HG03025 (cell line): ENCODE data around the gene DCC.

Source experiments
- ATAC-seq: cut with Tn5 transposase; IDR thresholded peaks from one replicate; pipeline ENCODE4 v1.9.1; 2021; ENCODE audit warnings: mild to moderate bottlenecking, moderate library complexity; ENCODE audit not compliant: unreplicated experiment, low FRiP score

DCC gene

DNA sequence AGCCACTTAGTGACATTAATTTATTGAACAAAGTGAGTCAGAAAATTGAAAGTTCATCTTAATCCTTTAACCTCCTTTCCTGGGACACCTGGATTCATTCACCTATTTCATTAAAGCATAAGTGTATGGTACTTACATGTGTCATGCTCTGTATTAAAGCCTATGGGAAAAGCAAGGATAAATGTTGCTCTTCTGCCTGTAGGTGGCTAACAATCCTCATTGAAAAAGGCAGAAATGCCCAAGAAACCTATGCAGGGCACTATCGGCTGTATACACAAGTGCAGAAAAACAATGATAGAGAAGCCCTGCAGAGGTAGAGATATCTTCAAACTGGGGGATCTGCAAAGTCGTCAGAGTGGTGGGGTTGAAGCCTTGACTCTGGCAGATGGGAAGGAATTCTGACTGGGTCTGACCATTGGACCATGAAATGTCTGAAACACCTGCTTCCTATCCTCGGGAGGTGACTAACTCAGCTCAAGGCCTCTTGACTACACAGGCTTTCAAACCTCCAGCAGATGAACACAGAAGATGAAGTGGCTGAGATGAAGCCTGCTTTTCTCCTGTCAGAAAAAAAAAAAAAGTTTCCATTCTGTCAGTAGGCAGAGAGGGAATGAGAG, 83.1 kb downstream of the DCC start:
- no peak for ATAC-seq

DNA sequence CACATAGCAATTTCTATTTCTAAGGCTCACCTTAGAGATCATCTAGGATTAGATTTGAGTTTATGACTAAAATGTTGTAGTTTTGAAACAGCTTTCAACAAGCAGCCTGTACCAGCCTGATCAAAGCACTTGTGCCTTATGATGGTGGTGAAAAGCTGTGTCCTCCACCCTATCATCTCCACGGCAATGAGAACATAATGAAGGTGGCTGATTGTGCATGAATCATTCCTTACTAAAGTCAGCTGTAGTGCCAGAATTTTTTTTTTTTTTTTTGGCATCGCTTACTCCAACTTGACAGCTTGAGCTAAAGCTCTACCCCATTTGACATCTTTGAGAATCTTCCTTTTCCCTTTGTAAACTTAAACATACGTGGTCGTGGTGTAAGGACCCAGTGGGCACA, 86.0 kb downstream of the DCC start:
- no peak for ATAC-seq

DNA sequence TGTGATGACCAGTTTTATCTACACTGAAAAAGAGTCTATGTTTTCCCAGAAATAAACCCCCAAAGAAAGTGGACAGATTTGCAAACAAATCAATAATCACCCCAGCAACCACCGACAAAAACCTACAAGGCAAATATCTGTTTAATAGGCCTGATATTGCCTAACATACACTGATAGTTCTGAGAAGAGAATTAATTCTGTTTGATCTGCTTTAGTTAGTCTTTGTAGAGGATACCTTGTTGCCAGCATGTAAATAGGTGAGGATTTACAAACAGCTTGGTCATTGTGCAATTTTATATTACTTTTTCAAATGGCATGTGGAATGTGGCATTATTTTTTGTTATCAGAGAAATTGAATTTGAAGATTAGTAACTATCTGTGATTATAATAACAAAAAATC, 86.5 kb downstream of the DCC start:
- ATAC-seq: no peak

DNA sequence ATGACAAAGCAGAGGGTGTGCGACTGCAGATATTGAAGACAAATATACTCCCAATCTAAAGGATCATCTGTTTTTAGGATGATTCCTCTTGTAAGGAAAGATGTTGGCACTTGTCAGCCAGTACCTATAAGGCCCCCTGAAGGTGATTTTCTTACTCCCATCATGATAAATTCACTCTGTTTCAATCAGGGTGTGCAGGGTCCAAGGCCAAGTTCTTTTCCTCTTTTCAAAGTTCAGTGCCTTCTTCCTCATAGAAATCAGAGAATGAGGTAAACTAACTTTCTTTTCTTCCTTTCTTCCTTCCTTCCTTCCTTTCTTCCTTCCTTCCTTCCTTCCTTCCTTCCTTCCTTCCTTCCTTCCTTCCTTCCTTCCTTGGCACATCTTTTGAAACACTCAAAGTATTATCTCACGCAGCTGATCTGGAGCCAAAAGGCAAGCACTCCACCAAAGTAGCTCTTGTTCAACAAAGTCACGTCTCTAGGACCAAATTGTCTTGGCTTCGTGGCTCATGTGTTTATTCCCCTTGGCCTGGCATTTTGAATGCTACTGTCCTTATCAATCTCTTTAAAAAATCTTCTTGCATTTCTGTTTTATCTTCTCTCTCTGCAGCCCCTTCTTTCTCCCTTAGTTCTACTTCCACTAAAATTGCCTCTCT, 87.7 kb downstream of the DCC start:
- no peak for ATAC-seq

DNA sequence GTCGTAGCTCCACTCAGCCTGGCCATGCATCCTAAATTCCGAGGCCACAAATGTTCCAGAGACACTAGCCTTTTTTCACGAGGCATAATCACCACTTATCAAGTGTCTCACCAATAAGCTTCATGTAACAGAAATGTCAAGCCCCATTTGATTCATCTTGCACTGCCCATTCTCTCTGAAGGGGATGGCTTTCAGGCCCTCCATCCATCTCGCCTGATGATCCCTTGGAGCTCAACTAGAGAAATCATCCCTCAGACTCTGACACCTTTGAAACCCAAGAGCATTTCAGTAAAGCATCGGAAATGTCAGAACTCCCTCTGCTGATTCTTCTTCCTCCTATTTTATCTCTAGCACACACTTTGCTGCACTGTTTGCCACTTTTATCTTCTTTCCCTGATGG, 91.7 kb downstream of the DCC start:
- no peak for ATAC-seq

DNA sequence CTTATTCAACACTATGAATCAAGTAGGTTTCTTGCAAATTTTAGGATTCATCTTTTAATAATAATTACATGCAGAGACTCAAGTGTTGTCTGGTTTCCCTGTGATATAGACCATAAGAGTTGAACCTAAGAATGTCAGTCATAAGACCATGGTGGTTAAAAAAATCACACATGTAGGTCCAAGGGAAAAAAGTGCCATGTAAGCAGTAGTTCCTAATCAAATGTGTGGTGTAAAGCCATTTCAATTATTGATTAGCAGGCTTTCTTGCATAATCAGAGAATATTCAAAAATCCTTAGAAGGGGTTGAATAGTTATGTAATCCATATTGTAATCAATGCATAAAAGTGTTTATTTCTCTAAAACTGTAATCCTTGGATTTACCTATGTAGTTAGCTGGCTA, 93.8 kb downstream of the DCC start:
- no peak for ATAC-seq

DNA sequence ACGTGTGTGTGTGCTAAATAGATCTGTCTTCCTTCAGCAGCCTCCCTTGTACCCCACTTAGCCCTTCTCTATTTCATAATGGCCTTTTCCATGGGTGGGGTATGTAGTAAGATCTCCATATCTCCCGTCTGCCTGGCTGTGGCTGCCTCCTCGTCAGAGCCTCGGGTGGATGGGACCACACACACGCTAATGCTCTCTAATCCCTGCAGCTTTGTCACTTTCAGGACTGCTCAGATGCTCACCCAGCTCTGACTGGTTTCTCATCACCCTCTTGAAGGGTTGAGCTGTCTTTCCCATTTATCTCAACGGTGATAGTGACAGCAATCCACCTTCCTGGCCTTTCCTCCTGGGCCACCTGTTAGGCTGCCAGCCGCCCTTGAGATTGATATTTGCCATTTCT, 95.3 kb downstream of the DCC start:
- ATAC-seq: no peak

DNA sequence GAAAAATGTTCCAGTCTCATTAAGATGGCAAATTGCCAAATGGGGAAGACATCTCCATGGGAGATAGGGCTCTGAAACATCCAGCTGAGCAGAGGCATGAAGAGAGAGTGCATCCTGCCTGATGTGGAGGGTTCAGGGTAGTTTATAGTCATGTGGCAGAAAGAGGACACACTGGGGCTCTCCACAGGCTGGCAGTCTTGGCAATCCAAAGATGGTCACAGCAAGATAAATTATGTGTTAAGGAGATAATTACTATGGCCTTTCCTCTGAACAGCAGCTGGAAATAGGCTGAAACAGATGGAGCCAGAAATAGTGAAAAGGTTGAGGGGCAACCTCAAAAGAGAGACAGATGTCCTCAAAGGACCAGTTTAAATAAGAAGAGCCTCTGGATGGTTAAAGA, 97.2 kb downstream of the DCC start:
- no peak for ATAC-seq

DNA sequence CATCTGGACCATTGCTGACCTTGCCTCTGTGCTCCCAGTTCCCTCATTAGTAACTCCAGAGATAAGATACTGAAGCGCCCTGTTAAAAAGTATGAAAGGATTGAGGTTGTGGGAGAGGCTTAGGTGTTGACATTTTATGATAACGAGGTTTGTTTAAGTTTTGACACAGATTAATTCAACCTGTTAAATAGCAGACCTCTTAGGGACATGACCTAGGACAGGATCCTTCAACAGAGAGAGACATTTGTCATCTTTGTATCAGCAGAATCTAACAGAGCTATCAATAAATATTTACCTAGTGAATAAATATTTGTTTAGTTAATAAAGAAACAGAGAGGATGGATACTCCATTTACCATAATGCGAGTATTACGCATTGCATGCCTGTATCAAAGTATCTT, 99.5 kb downstream of the DCC start:
- no peak for ATAC-seq

DNA sequence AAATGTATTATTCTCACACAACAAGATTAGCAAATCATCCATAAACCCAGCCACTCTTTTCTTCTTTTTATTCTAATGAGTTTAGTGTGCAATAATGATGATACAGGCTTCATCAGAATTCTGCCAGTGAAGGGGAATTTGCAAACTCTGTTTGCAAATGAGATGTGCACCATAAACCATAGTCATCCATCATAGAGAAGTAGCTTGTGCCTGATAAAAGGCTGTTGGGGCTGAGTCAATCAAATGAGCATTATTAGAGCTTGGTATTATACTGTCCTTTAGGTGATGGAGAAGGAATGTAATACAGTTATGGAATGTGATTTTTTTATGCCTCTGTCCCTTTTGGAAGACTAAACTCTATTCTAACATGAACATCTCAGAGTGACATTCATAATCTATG, 101.8 kb downstream of the DCC start:
- ATAC-seq: no peak

DNA sequence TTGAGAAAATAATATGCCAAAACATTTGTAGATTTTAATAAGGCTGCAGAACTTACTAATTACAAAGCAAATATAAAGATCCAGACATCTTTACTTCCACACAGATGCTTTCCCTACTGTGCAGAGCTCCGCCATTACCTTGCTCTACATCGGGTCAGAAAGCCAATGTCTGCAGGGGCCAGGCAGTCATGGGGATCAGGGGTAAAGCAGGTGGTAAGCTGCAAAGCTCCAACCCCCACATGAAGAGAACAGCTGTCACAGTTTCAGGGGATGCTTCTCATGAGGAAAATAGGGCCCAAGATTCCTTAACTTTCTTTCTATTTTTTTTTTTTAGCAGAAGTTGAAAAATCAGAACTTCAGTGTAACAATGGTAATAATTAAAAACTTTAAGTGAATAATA, 102.7 kb downstream of the DCC start:
- ATAC-seq: no peak

DNA sequence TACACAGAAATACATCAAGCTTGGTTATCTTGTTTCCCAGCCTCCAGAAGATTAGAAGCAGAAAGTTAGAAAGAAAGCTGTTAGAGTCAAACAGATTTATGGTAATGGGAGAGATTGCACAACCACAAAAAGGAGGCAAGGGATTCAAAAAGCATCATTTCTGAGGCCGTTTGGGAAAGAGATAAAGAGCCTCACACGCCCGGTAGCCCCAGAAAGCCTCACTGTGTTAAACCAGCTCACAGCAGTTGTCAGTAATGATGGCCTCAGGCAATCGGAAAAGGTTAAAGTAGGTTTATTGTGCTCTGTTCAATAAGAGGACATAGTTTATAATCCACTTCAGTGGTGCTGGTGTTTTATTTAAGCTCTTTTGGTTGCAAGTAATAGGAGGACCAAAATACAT, 111.3 kb downstream of the DCC start:
- ATAC-seq: no peak

DNA sequence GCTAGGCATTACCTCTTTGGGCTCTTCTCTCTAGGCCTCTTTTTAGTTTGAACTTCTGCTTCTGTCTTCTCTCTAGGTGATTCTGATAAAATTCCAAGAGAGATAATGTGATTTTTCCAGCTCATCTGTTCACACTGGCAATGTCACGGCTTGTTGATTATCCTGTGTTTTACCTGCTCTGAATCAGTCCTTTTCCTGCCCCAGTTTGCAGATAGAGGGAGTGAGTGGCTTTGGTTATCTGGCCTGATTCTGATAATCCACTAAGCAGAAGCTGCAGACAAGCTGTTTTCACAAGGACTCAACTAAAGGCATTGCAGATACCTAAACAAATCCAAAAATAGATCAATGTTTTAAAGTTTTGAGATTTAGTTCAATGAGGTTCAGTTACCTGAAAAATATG, 111.9 kb downstream of the DCC start:
- ATAC-seq: no peak

DNA sequence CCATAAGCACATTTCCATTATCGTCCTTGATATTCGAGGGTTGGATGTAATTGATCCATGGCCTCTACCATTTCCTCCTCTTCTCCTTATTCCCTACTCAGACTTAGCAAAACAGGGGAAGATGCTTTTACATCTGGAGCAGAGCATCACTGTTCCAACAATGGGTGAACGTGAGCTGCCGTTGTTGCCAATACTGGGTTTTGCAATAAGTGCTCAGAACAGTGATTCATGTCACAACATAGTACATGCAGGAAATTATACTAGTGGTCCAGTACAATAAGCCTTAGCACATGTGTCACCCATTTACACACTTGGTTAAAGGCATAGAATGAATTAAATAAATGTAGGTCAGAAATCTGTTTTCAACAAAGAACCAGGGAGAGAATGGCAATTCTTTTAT, 112.4 kb downstream of the DCC start:
- no peak for ATAC-seq

DNA sequence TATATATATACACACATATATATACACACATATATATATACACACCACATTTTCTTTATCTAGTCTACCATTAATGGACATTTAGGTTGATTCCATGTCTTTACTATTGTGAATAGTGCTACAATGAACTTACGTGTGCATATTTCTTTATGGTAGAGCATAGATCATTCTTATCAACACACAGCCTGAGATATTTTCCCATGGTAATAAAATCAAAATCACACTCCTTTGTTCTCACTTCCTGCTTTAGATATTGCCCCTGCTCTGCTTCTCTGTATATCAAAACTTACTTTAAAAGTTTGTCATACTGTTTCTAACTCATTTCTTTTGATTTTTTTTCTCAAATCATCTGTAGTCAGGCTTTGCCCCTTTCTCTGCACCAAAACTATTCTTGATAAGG, 119.9 kb downstream of the DCC start:
- no peak for ATAC-seq

DNA sequence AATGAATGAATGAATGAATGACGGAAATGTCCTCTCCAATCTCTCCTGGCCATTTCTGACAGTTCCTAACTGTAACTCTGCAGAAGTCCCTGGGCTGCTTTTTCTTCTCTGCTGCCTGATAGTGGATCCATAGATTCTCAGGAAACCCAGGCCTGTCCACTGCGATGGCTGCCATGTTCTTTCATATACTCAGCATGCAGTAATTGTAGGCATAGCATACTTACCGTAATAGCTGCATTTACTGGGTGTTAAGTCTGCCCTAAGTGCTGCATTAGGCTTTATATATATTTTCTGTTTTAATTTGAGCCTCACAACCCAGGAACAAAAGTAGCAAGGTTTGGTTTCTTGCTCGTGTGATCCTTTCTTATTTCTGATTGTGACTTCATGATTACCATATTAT, 122.9 kb downstream of the DCC start:
- ATAC-seq: no peak

DNA sequence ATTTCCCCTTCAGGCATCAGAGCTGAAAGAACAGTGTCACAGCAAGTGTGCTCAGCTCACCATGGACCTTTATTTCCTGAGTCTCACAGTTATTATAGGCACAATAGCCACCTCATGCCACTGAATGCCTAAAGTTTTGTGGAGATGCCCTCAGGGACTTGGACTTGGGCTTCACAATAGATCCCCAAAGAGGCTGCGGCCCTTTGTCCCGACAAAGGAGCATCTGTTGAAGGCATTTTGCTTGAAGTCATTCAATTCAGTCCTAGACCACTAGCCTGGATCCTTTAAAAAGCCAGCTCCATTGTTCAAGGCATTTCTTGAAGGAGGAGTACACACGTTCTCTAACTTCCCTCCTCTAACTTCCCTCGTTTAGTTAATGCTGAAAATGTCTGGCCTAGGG, 125.4 kb downstream of the DCC start:
- ATAC-seq: no peak

DNA sequence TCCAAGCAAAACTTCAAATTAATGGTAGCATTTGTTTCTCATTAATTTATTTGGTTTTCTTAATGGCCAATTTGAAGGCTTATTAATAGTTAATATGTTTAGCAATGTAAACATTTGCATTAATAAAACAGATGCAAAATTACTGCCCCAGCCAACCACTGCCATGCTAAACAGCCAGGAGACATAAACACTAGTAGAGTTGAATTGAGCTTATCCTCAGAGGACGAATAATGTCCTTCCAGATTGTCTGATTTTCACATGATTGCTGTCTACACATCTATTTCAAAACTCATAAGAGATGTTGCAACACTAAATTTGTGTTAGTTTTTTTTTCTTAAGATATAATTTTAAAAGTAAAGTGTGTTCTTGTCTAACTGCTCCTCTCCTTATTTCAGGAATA, 128.5 kb downstream of the DCC start:
- ATAC-seq: no peak

DNA sequence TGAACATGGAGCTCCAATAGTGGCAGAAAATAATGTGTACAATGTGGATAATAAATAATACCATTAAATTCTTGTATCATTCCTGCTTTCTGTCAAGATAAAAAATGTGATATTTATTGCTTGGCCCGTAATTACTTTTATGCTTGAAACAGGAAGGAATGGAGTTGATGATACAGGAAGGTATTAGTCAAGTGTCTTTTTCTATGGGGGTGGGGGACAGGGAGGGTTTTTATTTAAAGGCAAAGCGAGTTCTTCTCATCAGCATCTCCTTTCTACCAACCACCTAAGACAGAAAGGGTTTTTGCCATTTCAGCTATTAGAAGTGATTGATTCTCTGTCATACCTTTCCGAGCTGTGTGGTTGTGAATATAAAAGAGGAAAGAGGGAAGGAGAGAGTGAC, 135.3 kb downstream of the DCC start:
- ATAC-seq: no peak

DNA sequence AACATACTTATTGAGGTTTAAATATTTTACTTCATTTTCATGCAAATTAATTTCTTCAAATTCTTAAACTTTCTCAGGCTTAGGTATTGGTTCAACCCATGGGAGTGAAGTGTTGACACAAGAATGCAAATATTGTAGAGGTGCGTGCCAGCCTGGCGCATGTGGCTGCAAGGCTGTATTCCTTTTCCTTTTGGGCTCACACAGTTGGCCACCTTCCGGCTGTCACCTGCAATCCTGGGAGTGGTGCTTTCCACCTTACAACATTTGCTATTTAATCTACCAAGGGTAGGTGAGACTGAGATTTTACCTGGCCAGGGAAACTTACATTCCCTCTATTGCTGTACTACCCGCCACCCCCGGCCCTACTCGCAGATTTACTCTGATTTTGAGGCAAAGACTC, 141.1 kb downstream of the DCC start:
- ATAC-seq: no peak

DNA sequence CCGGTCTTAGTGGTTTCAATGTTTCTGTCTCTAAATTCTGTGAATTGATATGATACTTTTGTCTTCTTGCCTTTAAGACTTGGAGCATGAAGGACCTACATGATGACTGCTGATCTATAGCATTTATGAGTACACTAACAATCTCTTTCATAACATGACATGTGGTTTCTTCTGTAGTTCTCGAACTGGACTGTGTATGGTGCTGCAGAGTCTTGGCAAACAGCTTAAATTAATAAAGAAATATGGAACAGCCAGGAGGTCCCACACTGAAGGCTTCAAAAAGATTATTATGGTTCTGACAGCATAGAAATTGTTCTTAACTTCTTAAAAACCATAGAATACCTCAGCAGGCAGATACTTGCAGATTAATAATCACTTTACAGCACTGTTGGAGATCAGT, 145.0 kb downstream of the DCC start:
- ATAC-seq: no peak

DNA sequence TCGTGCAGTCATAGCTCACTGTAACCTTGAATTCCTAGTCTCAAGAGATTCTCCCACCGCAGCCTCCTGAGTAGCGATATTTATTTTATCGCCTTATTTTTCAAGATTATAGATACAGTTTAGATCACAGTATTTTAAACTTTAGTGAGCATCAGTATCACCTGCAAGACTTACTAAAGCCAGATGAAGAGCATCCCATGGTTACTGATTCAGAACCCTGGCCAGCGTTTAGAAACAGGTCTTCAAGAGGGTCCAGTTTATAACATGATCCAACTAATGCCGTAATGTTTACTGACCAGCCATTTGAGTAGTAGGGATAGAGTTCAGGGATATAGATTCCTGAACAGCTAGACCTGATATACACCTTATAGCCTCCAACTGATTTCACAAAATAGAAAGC, 146.1 kb downstream of the DCC start:
- ATAC-seq: no peak
